GM12878 (cell line): ENCODE measurements around the gene IRS1.

Source experiments
- CHD4 ChIP-seq: fragments of 200-600 bp; sonication (generic); IDR thresholded peaks from 2 replicates; pipeline ENCODE4 v1.6.1; 2016; ENCODE audit warnings: mild to moderate bottlenecking
- CTCF ChIP-seq, 3 experiments: IDR thresholded peaks in 2 of 3; conservative IDR thresholded peaks in 1 of 3; 2 replicates each; pipeline ENCODE4 v1.5.1; 2011; ENCODE audit warnings: low read depth in 3 of 3, low read length in 3 of 3, mild to moderate bottlenecking in 3 of 3, control low read depth in 2 of 3, moderate library complexity in 2 of 3, inconsistent platforms in 1 of 3, mixed read lengths in 1 of 3; ENCODE audit not compliant: control insufficient read depth in 2 of 3, insufficient read depth in 1 of 3; ENCODE audit errors: extremely low read depth in 1 of 3
- E2F8 ChIP-seq: fragments of 450-650 bp; IDR thresholded peaks from 2 replicates; pipeline ENCODE4 v1.6.1; 2018; ENCODE audit warnings: mild to moderate bottlenecking, low read depth, moderate library complexity; ENCODE audit not compliant: partially characterized antibody
- ELK1 ChIP-seq: IDR thresholded peaks from 2 replicates; pipeline ENCODE4 v1.6.1; 2012; ENCODE audit warnings: low read depth, low read length, improper control_type of control experiment
- MXI1 ChIP-seq: fragments of 150-350 bp; IDR thresholded peaks from 2 replicates; pipeline ENCODE4 v1.6.1; 2011; ENCODE audit warnings: low read depth, mild to moderate bottlenecking, inconsistent platforms, low read length, improper control_type of control experiment
- NBN ChIP-seq: fragments of 450-650 bp; IDR thresholded peaks from 2 replicates; pipeline ENCODE4 v1.6.1; 2016
- NR2F1 ChIP-seq: fragments of 450-650 bp; conservative IDR thresholded peaks from 2 replicates; pipeline ENCODE4 v1.6.1; 2017; ENCODE audit warnings: mild to moderate bottlenecking
- TAF1 ChIP-seq: IDR thresholded peaks from 2 replicates; pipeline ENCODE4 v1.6.1; 2011; ENCODE audit warnings: mild to moderate bottlenecking, low read depth, low read length, borderline replicate concordance
- ZNF24 ChIP-seq: fragments of 450-650 bp; IDR thresholded peaks from 2 replicates; pipeline ENCODE4 v1.6.1; 2017; ENCODE audit warnings: antibody characterized with exemption, mild to moderate bottlenecking

GRCh38 chr2:226825056-226825455 lies 25.4 kb upstream of the IRS1 start:
- no peak for TF ChIP-seq CHD4
- TF ChIP-seq ELK1 = no peak
- TF ChIP-seq ZNF24 = no peak
- no peak for TF ChIP-seq E2F8
- TF ChIP-seq MXI1 = no peak
- no peak for TF ChIP-seq TAF1
- no peak for TF ChIP-seq NBN
- TF ChIP-seq CTCF (IDR thresholded peaks at IDR 0.05 in 2 of 3, conservative IDR thresholded peaks at IDR 0.05 in 1 of 3; ENCODE audit: control insufficient read depth in 2 of 3, extremely low read depth in 1 of 3, insufficient read depth in 1 of 3, low read depth in 3 of 3, low read length in 3 of 3) = no peak
- no peak for TF ChIP-seq NR2F1
